ENCODE data around the gene ERCC6L. TPM values are rescaled to one million over a fixed set of nuclear protein-coding genes. Genes with fewer than 3 reads are reported as not detected.

ERCC6L gene, protein sequence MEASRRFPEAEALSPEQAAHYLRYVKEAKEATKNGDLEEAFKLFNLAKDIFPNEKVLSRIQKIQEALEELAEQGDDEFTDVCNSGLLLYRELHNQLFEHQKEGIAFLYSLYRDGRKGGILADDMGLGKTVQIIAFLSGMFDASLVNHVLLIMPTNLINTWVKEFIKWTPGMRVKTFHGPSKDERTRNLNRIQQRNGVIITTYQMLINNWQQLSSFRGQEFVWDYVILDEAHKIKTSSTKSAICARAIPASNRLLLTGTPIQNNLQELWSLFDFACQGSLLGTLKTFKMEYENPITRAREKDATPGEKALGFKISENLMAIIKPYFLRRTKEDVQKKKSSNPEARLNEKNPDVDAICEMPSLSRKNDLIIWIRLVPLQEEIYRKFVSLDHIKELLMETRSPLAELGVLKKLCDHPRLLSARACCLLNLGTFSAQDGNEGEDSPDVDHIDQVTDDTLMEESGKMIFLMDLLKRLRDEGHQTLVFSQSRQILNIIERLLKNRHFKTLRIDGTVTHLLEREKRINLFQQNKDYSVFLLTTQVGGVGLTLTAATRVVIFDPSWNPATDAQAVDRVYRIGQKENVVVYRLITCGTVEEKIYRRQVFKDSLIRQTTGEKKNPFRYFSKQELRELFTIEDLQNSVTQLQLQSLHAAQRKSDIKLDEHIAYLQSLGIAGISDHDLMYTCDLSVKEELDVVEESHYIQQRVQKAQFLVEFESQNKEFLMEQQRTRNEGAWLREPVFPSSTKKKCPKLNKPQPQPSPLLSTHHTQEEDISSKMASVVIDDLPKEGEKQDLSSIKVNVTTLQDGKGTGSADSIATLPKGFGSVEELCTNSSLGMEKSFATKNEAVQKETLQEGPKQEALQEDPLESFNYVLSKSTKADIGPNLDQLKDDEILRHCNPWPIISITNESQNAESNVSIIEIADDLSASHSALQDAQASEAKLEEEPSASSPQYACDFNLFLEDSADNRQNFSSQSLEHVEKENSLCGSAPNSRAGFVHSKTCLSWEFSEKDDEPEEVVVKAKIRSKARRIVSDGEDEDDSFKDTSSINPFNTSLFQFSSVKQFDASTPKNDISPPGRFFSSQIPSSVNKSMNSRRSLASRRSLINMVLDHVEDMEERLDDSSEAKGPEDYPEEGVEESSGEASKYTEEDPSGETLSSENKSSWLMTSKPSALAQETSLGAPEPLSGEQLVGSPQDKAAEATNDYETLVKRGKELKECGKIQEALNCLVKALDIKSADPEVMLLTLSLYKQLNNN
- total RNA-seq (1 to 10 TPM in 3 of 5 donors, not detected in 2; 1.2 to 2.6 (median 1.7) TPM), polyA plus RNA-seq (under 1 TPM; 0.46 to 0.88 (median 0.62) TPM)
- long read RNA-seq, donor 1, result 0 reads
- long read RNA-seq, donor 2, full-length matches to known transcripts, result 1 of 1 reads
- long read RNA-seq, donor 2, partial matches to known transcripts, result 0 of 1 reads
- long read RNA-seq, donor 2, other reads (novel, unspliced or antisense), result 0 of 1 reads
- long read RNA-seq, donor 3, full-length matches to known transcripts, result 2 of 2 reads
- long read RNA-seq, donor 3, partial matches to known transcripts, result 0 of 2 reads
- long read RNA-seq, donor 3, other reads (novel, unspliced or antisense), result 0 of 2 reads
- long read RNA-seq, donor 4, result 0 reads
- long read RNA-seq, donor 5, full-length matches to known transcripts, result 2 of 2 reads
- long read RNA-seq, donor 5, partial matches to known transcripts, result 0 of 2 reads
- long read RNA-seq, donor 5, other reads (novel, unspliced or antisense), result 0 of 2 reads
- long read RNA-seq, donor 6, result 0 reads
- long read RNA-seq, donor 7, result 0 reads
- long read RNA-seq, donor 8, result 0 reads
- long read RNA-seq, donor 9, result 0 reads
- long read RNA-seq, donor 10, result 0 reads

DNA sequence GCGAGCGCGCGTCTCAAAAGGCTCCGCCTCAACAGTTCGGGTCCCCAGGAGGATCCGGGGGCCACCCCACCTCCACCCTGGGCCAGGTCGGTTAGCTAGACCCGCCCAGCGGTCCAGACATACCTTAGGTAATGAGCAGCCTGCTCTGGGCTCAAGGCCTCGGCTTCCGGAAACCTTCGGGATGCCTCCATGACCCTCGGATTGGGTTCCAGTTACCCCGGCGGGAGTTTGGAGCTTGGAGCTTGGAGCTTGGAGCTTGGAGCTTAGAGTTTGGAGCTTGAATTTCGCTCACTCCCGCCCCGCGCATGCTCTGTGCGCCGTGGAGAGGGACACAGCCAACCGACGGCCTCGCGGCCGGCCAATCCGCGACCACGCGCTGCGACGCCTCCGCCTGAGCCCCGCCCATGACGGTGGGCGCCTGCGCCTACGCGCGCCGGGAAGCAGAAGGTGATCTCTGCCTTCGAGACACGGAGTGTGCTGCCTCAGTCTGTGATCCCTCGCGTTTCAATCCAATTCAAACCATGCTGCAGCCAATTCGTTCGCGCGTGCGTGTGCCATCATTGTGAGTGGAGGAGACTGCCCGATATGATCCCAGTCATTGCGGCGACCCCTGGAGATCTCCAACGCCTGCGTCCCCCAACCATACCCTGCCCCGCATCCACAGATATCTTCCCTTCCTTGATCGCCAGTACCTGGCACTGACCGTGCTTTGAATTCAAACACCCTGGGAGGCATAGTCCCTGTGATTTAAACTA lies at the start of gene ERCC6L:
TSS of gene ERCC6L (minus strand) at position 307 of the 755 bp plus-strand sequence. CDS start at position 191, 116 bp downstream.
- peak; percentile 90 to 96 for DNase-seq
- 1 to 44% (median 5%) methylated on average over 13 to 59 of the region's 59 CpGs for WGBS, 5 donors
- no peaks in the 10 kb centered on the region for H3K36me3 ChIP-seq
- intact Hi-C loops (cut with DNase I; ENCODE audit: low total_unique reads), result no loop called here
- H3K4me3 ChIP-seq, result peak within 1 kb of the TSS; percentile 25 to 42 (median 38)
- TF ChIP-seq POLR2AphosphoS5 (IDR thresholded peaks at IDR 0.05), result peak in 2 of 3 donors; percentile 76 to 80
- TF ChIP-seq POLR2A (IDR thresholded peaks at IDR 0.05), result no peak
- TF ChIP-seq EP300 (IDR thresholded peaks at IDR 0.05), result no peak
- TF ChIP-seq, protein P1, sequence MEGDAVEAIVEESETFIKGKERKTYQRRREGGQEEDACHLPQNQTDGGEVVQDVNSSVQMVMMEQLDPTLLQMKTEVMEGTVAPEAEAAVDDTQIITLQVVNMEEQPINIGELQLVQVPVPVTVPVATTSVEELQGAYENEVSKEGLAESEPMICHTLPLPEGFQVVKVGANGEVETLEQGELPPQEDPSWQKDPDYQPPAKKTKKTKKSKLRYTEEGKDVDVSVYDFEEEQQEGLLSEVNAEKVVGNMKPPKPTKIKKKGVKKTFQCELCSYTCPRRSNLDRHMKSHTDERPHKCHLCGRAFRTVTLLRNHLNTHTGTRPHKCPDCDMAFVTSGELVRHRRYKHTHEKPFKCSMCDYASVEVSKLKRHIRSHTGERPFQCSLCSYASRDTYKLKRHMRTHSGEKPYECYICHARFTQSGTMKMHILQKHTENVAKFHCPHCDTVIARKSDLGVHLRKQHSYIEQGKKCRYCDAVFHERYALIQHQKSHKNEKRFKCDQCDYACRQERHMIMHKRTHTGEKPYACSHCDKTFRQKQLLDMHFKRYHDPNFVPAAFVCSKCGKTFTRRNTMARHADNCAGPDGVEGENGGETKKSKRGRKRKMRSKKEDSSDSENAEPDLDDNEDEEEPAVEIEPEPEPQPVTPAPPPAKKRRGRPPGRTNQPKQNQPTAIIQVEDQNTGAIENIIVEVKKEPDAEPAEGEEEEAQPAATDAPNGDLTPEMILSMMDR (IDR thresholded peaks at IDR 0.05), result no peak
- H3K9me3 ChIP-seq, result no peaks in the 10 kb centered on the region
- H3K27ac ChIP-seq, result peak within 1 kb of the TSS; percentile 37 to 69 (median 53)
- H3K4me1 ChIP-seq, result peaks cover 0 to 7% (median 0%) of the 10 kb centered on the region in 4 donors
- H3K27me3 ChIP-seq, result peaks cover 0 to 3% (median 0%) of the 10 kb centered on the region in 3 donors

DNA sequence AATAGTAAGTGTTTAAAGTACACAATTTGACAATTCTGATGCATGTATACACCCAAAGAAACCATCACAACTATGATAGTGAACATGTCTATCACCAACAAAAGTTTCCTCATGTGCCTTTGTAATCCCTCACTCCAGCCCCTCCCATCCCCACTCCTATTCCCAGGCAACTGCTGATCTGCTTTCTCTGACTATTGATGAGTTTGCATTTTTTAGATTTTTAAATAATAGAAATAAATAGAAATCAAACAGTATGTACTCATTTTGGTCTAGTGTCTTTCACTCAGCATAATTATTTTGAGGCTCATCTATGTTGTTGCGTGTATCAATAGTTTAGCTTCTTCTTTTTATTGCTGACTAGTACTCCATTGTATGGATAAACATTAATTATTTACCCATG lies 43.5 kb upstream of the ERCC6L start:
- 98 to 100% (median 100%) methylated on average over 1 of the region's 1 CpG for WGBS, 5 donors
- no peak overlapping the region for H3K4me3 ChIP-seq

GRCh38 chrX:72280321-72280845 lies 41.6 kb upstream of the ERCC6L start:
- Histone ChIP-seq H3K36me3 (peaks cover 0 to 7% (median 3%) of the 10 kb centered on the region in 4 donors), H3K9me3 (no peaks in the 10 kb centered on the region), H3K27ac (no peak overlapping the region), H3K4me3 (no peak overlapping the region), H3K27me3 (peaks cover 0 to 3% (median 0%) of the 10 kb centered on the region in 3 donors), H3K4me1 (peaks cover 0 to 11% (median 9%) of the 10 kb centered on the region in 4 donors)
- TF ChIP-seq, protein P1 (IDR thresholded peaks at IDR 0.05), result no peak
- TF ChIP-seq POLR2AphosphoS5 (IDR thresholded peaks at IDR 0.05) (no peak), POLR2A (IDR thresholded peaks at IDR 0.05) (no peak), EP300 (IDR thresholded peaks at IDR 0.05) (no peak)
- DNase-seq, result no peak
- intact Hi-C loops (cut with DNase I; ENCODE audit: low total_unique reads), result no loop called here
- 50 to 71% (median 67%) methylated on average over 5 of the region's 5 CpGs for WGBS, 5 donors

More for the DNA sequence above, 43.5 kb upstream of the ERCC6L start:
- no peak overlapping the region for H3K27ac ChIP-seq
- H3K36me3 ChIP-seq, result no peaks in the 10 kb centered on the region
- no peak for DNase-seq
- TF ChIP-seq, protein P1 (IDR thresholded peaks at IDR 0.05), result no peak
- TF ChIP-seq POLR2A (IDR thresholded peaks at IDR 0.05), result no peak
- TF ChIP-seq POLR2AphosphoS5 (IDR thresholded peaks at IDR 0.05), result no peak
- no peak for TF ChIP-seq EP300 (IDR thresholded peaks at IDR 0.05)
- no peaks in the 10 kb centered on the region for H3K4me1 ChIP-seq
- intact Hi-C loops (cut with DNase I; ENCODE audit: low total_unique reads), result no loop called here
- H3K27me3 ChIP-seq, result peaks cover 0 to 3% (median 0%) of the 10 kb centered on the region in 3 donors
- no peaks in the 10 kb centered on the region for H3K9me3 ChIP-seq

Measured in stomach (tissue), 19 donors.